ENCODE measurements around the gene MISP3.
A peak's percentile ranks its signal among the peaks of the same experiment; 100 is the strongest.

Gene MISP3

DNA sequence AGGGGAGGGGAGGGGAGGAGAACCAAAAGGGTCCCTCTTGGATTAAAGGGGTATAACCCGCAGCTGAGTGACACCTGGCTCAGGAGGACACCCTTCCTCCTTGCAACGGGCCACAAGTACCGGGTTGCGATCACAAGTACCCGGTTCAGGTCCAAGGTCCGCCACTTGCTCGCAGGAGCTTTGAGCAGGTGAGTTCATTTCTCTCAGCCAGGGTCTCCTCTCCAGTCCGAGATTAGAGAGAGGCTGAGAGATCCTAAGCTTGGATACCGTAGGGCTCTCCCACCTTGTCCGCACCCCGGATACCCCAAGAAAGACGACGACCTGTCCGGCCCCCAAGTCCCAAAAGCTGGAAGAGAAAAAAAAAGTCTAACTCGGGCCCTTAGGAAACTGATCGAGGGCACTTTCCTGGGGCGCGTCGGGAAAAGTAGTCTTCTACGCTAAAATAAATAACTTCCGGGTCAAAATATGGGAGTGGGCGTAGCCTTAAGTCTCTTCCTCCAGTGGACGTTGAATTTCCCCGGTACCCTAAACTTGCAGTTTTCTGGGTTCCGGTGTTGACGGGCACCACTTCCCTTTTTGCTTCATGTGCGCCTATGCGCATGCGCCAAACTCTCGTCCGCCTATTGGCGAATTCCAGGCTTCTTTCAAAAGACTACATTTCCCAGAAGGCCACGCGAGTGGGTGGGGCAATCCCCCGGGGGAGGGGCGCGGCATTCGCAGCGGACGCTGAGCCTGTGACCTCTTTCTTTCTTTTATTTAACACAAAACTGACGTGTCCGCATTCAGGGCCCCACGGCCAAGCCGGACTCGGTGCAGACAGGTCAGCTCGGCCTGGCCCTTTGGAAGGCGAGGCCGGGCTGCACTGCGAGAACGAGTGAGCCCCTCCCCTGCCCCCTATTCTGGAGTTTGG is 8.6 kb downstream of the MISP3 start:
- DNase-seq (ENCODE audit: low read depth): peak; percentile 99

DNA sequence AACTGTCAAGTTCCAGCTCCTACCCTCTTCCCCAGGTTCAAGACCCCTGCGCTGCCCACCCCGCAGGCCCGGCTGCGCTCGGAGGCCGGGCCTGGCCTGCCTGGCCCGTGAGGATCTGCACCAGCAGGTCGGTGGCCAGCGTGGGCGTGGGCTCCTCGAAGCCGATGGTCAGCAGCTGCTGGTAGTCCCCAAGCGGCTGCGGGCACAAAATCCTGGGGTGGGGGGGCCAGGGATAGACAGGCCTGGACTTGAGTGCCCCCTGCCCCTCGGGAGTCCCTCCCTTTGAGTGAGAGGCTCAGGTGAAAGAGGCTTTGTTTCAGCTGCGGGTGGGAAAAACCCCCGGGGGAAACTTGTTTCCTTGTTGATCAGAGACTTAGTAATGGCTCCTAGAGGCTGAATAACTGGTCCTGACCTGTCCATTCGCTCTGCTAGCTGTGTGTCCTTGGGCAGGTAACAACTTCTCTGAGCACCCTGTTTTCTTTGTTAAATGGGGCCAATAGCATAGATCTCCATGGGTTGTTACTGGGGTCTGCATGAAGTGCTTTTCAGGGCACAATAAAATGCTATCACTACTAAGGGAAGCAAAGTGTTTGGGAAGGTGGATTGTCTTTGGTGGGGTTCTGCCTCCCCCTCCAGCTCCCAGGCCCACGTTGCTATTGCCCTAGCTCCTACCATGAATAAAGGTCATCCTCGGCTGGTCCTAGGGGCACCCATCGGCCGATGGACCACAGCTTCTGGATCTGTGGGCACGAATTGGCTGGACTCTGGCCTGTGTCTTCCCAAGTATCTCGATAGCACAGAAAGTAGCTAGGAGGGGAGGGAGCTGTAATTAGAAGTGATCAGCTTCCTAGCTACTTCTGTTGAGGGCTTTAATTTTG is 9.4 kb downstream of the MISP3 start:
- DNase-seq (ENCODE audit: low read depth): peak; percentile 31

DNA sequence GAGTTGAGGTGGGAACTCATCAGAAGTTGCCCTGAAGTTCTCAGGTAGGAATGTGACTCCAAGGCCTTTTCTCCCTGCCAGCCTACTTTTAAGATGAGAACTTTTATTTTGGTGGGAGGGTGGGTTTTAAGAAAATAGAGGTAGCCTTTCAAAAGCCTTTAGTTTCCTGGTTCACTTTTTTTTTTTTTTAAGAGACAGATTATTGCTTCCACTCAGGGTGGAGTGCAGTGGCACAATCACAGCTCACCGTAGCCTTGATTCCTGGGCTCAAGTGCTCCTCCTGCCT is 10.0 kb downstream of the MISP3 start:
- DNase-seq (ENCODE audit: low read depth): no peak

DNA sequence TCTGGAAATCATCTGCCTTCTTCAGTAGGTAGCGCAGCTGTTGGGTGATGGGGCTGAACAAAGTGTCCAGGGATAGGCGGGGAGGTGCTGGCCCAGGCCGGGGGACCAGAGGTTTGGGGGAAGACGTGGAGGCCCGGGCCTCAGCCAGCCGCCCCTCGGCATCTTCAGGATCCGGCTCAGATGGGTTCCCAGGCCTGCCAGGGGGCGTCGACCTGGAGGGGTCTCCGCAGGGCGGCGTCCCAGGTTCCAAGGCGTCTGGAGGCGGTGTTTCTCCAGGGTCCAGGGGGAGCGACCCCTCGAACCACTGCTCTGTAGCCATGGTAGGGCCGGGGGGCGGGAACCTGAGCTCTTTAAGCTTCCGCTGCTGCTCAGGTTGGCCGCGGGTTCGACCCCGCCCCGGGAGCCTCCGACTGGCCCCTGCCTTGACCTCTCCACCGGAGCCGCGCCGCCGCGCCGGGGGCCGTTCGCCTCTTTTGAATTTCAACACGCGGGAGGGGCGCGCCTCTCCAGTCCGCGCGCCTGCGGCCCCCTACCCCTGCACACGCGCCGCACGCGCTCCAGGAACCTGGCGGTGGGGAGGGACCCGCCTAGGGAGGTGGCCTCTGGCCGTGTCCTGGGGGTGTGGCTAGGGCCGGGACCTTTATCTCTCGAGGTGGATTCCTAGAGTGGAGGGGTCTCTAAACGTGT is 12.9 kb downstream of the MISP3 start, which contains the start of gene C19orf67:
Gene C19orf67, minus strand, starts transcription at position 475 of the 687 bp plus-strand sequence. Its CDS starts 156 bp downstream, at position 319.
- DNase-seq (ENCODE audit: low read depth): no peak

DNA sequence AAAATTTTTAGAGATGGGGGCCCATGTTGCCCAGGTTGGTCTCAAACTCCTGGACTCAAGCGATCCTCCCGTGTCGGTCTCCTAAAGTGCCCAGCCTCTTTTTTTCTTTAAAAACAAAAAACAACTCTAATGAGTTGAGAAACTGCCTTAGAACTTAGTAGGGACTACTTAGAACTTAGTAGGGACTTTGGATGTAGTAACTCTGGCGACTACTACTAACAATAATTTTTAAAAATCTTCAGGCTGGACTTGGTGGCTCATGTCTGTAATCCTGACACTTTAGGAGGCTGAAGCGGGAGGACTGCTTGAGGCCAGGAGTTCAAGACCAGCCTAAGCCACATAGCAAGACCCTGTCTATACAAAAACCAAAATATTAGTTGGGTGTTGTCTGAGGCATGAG is 13.5 kb downstream of the MISP3 start:
- DNase-seq (ENCODE audit: low read depth): no peak

DNA sequence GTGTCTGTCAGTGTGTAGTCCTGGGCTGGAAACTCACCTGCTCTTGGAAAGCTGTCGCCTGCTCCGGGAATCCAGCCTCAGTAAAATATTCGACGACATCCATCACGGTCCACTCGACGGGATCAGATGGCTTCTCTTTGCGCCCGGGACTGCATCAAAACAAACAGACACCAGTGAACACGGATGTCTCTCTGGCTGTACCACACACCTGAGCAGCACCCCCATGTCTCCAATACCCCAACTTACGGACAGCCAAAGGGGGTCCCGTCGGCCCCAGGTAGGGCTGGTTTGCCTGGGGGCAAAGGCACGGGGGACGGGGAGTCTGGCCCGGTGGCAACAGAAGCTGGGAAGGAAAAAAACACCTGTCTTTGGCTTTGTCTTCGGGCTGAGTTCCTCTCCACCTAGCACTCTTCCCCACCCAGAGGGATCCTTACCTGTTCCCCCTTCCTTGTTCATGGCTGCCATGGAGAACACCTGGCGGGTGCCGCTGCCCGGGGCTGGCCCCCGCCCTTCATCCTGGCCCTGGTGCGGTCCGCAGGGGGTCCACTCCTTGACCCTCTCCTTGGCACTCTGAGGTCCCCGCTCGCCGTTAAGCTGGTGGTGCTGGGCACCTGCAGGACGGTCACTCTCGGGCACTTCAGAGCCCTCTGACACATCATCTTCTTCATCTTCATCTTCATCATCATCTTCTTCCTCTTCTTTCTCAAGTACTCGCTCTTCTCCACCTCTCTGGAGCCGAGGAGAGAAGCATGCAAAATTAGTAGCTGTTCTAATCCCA is 16.2 kb downstream of the MISP3 start:
- DNase-seq (ENCODE audit: low read depth): no peak

DNA sequence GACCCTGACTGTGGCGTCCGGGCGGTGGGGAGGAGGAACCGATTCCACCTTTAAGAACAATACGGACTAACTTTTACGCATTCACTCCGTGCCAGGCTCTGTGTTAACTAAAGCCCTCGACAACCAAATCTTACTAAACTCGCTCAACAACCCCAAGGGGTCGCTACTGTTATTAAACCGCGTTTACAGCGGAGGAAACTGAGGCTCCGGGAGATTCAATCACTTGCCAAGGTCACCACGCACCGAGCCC is 16.8 kb downstream of the MISP3 start:
- no peak for DNase-seq (ENCODE audit: low read depth)

DNA sequence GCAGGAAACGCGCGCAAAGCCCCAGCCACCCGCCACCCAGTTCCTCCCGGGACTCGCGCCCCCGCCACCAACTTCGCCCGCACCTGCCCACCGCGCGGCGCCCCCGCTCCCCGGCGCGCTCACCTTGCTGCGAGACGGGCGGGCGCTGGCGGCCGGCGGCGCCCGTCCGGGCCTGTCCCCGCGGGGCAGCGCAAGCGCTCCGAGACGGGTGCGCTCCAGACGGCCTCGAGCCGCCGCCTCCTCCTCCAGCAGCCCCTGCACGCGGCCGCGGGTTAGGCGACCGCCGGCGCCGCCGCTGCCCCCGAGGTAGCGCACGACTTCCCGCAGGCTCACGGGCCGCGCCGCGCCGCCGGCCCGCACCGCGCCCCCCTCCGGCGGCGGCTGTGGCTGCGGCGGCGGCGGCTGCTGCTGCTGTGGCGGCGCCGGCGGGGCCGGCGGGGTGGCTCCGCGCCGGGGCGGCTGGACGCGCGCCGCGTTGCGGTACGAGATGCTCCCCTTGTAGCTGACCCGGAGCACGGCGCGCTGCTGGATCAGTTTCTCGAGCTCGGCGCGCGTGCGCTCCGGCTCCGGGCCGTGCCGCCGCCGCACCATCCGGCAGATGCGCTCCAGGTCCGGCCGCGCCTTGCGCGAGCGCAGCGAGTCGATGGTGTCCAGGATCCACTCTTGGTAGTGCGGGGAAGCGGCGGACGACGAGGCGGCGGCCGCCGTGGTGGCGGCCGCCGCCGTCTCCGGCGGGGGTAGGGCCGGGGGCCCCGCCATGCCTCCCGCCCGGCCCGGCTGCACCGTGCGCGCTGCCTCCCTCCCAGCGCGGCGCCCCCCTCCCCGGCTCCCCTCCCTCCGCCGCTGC is 17.3 kb downstream of the MISP3 start:
- peak; percentile 20 for DNase-seq (ENCODE audit: low read depth)

DNA sequence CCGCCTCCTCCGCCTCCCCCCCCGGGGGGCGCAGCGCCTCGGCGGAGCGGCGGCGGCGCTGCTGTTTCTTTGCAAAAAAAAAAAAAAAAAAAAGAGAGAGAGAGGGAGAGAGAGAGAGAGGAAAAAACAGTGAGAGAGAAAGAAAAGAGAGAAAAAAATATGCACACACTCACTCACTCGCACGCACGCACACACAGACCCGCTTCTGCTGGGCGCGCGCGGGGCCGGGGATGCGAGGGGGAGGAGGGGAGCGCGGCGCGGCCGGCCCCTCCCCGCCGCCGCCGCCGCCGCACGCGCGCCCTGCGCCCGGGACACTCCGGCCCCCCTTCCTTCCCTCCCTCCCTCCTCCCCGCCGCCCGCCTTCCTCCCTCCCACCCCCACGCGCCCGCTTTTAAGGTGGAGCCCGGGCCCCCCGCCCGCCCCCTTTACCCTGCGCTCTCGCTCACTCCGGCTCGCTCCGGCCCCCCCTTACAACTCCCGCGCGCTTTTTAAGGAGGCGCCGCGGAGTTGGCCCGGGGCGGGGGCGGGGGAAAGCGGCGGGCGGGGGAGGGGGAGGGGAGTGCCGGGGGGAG is 18.0 kb downstream of the MISP3 start, which contains the start of gene SAMD1:
Gene SAMD1, minus strand, starts transcription at position 243 of the 572 bp plus-strand sequence.
- DNase-seq (ENCODE audit: low read depth): peak; percentile 82

DNA sequence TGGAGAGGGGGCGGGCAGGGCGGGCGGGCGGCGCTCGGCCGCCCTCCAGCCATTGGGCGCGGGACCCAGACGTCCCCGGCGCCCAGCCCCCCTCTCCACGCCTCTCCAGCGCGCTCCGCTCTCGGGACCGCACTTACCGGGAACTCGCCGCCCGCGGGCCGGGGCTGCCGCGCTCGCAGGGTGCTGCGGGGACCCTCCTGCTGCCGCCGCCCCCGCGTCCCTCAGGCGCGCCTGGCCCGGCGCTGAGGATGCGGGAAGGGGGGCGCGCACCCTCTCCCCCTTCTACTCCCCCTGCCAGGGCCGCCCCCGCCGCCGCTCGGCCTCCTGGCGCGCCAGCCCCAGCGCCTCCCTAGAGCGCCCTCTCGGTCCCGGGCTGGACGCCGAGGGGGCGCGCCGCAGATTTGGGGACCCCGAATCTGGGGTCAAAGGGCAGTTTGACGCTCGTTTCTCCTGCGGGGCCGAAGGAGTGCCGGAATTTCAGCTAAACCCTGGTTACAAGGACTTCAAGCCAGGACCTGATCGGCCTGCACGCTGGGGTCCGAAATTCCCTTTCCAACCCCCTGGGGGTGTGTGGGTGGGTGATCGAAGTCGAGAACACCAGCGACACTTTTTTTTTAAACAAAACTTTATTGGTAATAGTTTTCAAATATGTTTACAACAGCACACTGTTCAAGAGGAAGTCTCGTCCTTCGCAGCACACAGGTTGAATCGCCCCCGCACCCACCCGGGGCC is 18.7 kb downstream of the MISP3 start:
- DNase-seq (ENCODE audit: low read depth): no peak

DNA sequence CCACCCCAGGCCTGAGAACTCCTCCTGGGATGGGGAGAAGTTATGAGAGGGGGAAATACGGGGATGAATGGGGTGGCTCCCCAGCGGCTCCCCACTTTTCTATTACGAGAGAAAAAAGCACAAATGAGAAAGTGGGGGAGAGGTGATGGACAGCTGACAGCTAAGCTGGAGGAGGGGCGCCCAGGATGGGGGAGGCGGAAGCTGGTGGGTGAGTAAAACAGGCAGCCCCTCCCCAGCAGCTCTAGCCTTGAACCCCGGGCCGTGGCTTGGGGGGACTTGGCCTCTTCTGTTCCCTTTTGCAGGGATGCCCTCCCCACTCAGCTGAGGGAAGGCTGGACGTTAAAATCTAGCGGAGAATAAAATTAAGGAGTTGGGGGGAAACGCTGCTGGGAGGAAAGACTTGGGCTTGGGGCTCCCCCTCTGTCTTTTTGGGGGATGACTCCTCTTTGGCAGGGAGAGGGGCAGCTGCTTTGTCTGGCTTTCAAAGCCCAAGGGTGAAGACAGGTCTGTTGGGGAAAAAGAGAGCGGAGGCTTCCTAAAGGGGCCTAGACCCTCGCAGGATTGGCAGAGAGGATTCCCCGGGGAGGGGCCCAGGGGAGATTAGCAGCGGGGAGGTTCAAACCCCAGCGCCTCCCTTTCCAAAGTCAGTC is 19.4 kb downstream of the MISP3 start:
- peak; percentile 45 for DNase-seq (ENCODE audit: low read depth)

DNA sequence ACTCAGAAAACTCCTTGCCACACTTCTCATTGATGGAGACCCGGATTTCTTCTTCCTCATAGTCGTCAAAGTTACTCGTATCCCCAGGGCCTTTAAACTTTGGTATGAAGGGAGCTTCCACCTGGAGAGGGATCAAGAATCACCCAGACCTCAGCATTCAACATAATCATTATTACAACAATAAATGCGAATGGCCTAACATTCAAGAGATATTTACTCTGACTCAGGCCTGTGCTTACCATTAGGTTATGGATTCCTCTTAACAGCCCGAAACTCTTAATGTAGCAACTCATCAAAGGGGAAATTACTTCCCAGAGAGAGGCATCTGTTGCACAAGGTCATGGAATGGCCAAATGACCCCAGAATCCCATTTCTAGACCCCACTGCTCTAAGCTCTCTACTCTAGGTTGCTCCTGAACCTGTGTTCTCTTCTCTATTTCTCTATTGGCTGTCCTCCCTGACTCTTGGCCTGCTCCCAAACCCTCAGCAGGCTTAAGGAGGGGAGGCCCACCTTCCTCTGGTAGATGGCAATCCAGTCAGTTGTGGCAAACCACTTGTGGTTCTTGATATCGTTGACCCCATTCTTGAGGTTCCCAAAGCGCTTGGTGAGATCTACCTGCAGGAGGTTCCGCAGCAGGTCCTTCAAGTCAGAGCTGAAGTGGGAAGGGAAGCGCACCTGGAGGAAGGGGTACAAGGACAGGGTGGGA is 20.7 kb downstream of the MISP3 start:
- no peak for DNase-seq (ENCODE audit: low read depth)

DNA sequence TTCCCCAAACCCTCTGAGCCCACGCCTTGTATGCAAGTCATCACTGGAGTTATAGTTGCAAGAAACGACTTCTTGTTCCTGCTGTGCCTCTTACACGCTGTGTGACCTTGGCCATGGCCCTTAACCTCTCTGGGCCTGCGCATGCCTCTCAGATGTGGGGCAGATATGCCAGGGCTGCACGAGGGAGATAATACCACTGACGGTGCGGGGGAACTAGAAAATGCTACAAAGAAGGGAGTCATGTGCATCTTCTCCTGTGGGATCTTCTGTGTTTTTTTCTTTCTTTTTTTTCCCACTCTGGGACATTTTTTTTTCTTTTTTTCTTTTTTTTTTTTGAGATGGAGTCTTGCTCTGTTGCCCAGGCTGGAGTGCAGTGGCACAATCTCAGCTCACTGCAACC is 22.3 kb downstream of the MISP3 start:
- no peak for DNase-seq (ENCODE audit: low read depth)

DNA sequence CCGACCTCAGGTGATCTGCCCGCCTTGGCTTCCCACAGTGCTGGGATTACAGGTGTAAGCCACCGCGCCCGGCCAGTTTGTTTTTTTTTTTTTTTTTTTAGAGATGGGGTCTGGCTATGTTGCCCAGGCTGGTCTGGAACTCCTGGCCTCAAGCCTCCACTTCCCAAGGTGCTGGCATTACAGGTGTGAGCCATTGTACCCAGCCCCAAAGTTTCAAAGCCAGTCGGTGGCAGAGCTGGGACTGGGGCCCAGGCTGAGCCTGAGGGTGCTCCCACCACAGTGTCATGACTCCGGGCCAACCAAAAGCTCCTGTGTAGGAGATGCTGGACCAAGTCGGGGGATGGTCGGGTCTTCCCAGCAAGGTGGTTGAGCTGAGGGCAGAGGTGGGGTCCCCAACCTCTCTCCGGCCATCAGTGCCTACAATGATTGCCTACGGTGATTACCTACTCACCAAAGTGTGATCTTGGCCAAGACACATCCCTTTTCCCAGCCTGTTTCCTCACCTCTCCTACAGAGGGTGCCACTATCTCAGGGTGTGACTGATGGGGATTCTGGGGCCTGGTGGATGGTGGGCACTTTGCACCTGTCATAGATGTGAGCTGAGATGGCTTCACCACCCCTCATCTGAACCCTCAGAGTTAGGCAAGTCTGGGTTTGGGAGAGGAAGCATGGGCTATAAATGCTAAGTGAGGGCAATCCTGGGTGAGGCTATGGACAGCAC is 23.8 kb downstream of the MISP3 start:
- DNase-seq (ENCODE audit: low read depth): no peak

DNA sequence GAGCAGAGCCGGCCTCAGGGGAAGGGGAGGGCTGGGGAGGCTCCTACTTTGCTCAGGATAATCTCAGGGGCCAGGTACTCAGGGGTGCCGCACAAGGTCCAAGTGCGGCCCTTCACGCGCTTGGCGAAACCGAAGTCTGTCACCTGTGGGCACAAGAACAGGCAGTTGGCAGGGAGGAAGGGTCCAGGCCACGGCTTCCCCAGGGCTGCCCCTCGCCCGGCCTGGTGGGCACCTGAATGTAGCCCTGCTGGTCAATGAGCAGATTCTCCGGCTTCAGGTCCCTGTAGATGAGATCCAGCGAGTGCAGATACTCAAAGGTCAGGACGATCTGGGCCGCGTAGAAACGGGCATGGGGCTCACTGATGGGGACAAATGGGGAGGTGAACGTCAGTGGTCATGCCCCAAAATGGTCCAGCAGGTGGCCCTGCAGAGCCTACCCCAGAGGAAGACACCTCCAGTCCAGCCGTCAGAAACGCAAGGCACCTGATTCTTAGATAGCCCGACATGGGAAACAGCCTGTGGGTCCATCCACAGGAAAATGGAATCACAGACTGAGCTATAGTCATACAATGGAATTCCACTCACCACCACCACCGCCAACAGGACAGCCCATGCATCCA is 25.1 kb downstream of the MISP3 start:
- no peak for DNase-seq (ENCODE audit: low read depth)

DNA sequence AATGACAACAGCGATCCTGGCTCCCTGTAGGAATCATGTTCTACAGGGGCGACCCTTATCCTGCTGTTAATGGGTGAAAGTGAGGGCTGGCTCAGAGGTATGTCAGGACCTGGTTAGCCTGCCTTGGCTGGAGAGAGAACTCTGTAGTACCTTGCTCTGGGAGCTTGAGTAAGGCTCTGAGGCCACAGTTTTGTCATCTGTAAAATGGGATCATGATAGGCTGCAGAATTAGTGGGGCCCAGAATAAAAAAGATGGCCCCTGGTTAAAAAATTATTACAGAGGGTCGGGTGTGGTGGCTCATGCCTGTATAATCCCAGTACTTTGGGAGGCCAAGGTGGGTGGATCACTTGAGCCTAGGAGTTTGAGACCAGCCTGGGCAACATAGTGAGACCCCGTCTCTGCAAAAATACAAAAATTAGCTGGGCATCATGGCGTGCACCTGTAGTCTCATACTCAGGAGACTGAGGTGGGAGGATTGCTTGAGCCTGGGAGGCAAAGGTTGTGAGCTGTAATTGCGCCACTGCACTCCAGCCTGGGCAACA is 28.5 kb downstream of the MISP3 start:
- DNase-seq (ENCODE audit: low read depth): no peak

DNA sequence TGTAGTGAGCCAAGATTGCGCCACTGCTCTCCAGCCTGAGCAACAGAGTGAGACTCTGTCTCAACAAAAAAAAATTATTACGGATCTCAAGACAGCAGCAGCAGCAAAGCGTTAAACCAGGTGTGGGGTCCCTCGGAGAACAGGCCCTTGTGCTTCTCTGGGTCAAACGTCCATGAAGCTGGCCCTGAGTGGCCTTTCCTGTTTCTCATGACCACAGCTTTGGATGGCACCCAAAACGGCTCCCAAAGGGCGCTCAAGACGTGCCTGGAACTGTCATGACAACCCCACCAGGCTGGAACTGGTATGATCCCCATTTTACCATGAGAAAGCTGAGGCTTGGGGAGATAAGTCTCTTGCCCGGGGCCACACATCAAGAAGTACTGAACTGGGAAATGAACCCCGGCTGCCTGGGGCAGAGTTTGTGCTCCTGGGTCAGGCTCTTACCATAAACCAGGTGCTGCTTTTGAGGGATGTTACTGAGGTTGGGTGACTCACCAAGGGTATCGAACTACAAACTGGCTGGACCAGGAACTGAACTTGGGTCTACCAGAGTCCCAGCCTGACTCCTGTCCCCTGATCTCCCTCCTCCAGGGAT is 29.6 kb downstream of the MISP3 start:
- no peak for DNase-seq (ENCODE audit: low read depth)
